GM23338 (cell line): ENCODE measurements around the gene NPTXR. TPM values are rescaled to one million over a fixed set of nuclear protein-coding genes. Genes with fewer than 3 reads are reported as not detected.

Experiments
- ATAC-seq: fragments of 200-7000 bp; cut with Tn5 transposase; 3 replicates; pipeline ENCODE4 v1.9.1; 2020
- DNase-seq: peaks from one replicate; pipeline ENCODE4 v3.0.0-alpha.2; 2015; ENCODE audit warnings: low spot score
- H2AFZ ChIP-seq: fragments of 200-600 bp; sonication (generic); 2 replicates; pipeline ENCODE4 v1.8.0; 2016; ENCODE audit warnings: antibody characterized with exemption, mild to moderate bottlenecking, moderate library complexity
- H3F3A ChIP-seq: fragments of 200-600 bp; sonication (generic); replicated peaks from 2 replicates; pipeline ENCODE4 v1.8.0; 2017; ENCODE audit warnings: antibody characterized with exemption, mixed run types, low read depth
- H3K27ac ChIP-seq: fragments of 200-600 bp; sonication (generic); 2 replicates; pipeline ENCODE4 v1.6.1; 2016; ENCODE audit warnings: low read depth
- H3K27me3 ChIP-seq: fragments of 200-600 bp; sonication (generic); 2 replicates; pipeline ENCODE4 v1.8.0; 2016; ENCODE audit warnings: mild to moderate bottlenecking, mixed run types, moderate library complexity; ENCODE audit not compliant: insufficient read depth
- H3K36me3 ChIP-seq: fragments of 200-600 bp; sonication (generic); 2 replicates; pipeline ENCODE4 v1.8.0; 2016; ENCODE audit warnings: mild to moderate bottlenecking; ENCODE audit not compliant: insufficient read depth
- H3K4me1 ChIP-seq: fragments of 200-600 bp; sonication (generic); 2 replicates; pipeline ENCODE4 v1.8.0; 2016; ENCODE audit warnings: mild to moderate bottlenecking, moderate library complexity; ENCODE audit not compliant: insufficient read depth
- H3K4me2 ChIP-seq: fragments of 200-600 bp; sonication (generic); 2 replicates; pipeline ENCODE4 v1.7.1; 2017; ENCODE audit warnings: mixed run types
- H3K4me3 ChIP-seq: fragments of 200-600 bp; sonication (generic); 2 replicates; pipeline ENCODE4 v1.6.1; 2016; ENCODE audit warnings: mixed run types
- H3K79me2 ChIP-seq: fragments of 200-600 bp; sonication (generic); replicated peaks from 2 replicates; pipeline ENCODE4 v1.8.0; 2017; ENCODE audit warnings: mild to moderate bottlenecking; ENCODE audit not compliant: insufficient read depth
- H3K9me2 ChIP-seq: fragments of 200-600 bp; sonication (generic); 2 replicates; pipeline ENCODE4 v1.8.0; 2017; ENCODE audit not compliant: insufficient read depth
- H4K20me1 ChIP-seq: fragments of 200-600 bp; sonication (generic); replicated peaks from 2 replicates; pipeline ENCODE4 v1.8.0; 2017; ENCODE audit warnings: mild to moderate bottlenecking; ENCODE audit not compliant: insufficient read depth
- H3K27ac Mint-ChIP-seq: 2 replicates; pipeline ENCODE4 v1.8.0; 2020; ENCODE audit warnings: inconsistent platforms, mild to moderate bottlenecking, moderate library complexity, mixed read lengths
- H3K27me3 Mint-ChIP-seq: 3 replicates; pipeline ENCODE4 v1.8.0; 2022; ENCODE audit warnings: low read depth, mild to moderate bottlenecking, moderate library complexity, mixed read lengths, inconsistent platforms; ENCODE audit not compliant: insufficient read depth, poor library complexity
- H3K36me3 Mint-ChIP-seq: 3 replicates; pipeline ENCODE4 v1.8.0; 2021; ENCODE audit warnings: low read depth, mild to moderate bottlenecking, inconsistent platforms, moderate library complexity, mixed read lengths
- H3K4me1 Mint-ChIP-seq: 3 replicates; pipeline ENCODE4 v1.8.0; 2020; ENCODE audit warnings: mild to moderate bottlenecking, inconsistent platforms, mixed read lengths
- H3K4me3 Mint-ChIP-seq: 3 replicates; pipeline ENCODE4 v1.8.0; 2021; ENCODE audit warnings: moderate library complexity, mild to moderate bottlenecking, inconsistent platforms, mixed read lengths
- H3K9me3 Mint-ChIP-seq: 3 replicates; pipeline ENCODE4 v1.8.0; 2020; ENCODE audit warnings: moderate library complexity, mild to moderate bottlenecking, inconsistent platforms, mixed read lengths
- CREB1 ChIP-seq: fragments of 250-450 bp; sonication (Bioruptor Pico); IDR thresholded peaks from 2 replicates; pipeline ENCODE4 v1.5.0; 2020; ENCODE audit warnings: low read depth, mild to moderate bottlenecking, moderate library complexity
- EZH2 ChIP-seq: fragments of 200-600 bp; sonication (generic); IDR thresholded peaks from one replicate; pipeline ENCODE4 v1.8.0; 2017; ENCODE audit warnings: antibody characterized with exemption, mild to moderate bottlenecking, low read depth; ENCODE audit not compliant: unreplicated experiment
- EZH2phosphoT487 ChIP-seq: fragments of 200-600 bp; sonication (generic); IDR thresholded peaks from one replicate; pipeline ENCODE4 v1.8.1; 2018; ENCODE audit warnings: antibody characterized with exemption; ENCODE audit not compliant: unreplicated experiment
- NANOG ChIP-seq: IDR thresholded peaks from 2 replicates; pipeline ENCODE4 v1.6.1; 2016; ENCODE audit warnings: antibody characterized with exemption, borderline replicate concordance
- POLR2AphosphoS5 ChIP-seq: IDR thresholded peaks from 2 replicates; pipeline ENCODE4 v1.6.1; 2016; ENCODE audit warnings: antibody characterized with exemption, low read depth
- STAT1 ChIP-seq: IDR thresholded peaks from one replicate; pipeline ENCODE4 v1.6.1; 2016; ENCODE audit warnings: antibody characterized with exemption; ENCODE audit not compliant: unreplicated experiment
- ZNF114 ChIP-seq: fragments of 250-450 bp; sonication (Bioruptor Pico); IDR thresholded peaks from 2 replicates; pipeline ENCODE4 v1.5.0; 2020; ENCODE audit warnings: mild to moderate bottlenecking, moderate library complexity
- ZNF331 ChIP-seq: fragments of 250-450 bp; sonication (Bioruptor Pico); IDR thresholded peaks from 2 replicates; pipeline ENCODE4 v1.5.0; 2020; ENCODE audit warnings: low read depth, mild to moderate bottlenecking, moderate library complexity
- polyA plus RNA-seq: library from polyadenylated mRNA; unstranded; fragments of >200 nt; fragmentation: Nextera tagmentation; extraction: Ambion mirVana; gene quantifications from 2 replicates; pipeline ENCODE4 v1.2.1, GENCODE V29; 2016
- total RNA-seq: library from RNA; depleted of rRNA; stranded (reverse); fragments of >200 nt; shearing (Covaris generic); gene quantifications from 2 replicates; pipeline ENCODE4 v1.2.3, GENCODE V29; 2014
- TF ChIP-seq, protein P1 (sequence below), 2 experiments: fragments of 200-600 bp in 1 of 2; sonication (generic) in 1 of 2; conservative IDR thresholded peaks; 2 replicates each; pipeline versions ENCODE4 v1.5.1 to v1.6.1; 2016 to 2017; ENCODE audit warnings: antibody characterized with exemption in 2 of 2, low read depth in 2 of 2, mild to moderate bottlenecking in 2 of 2, moderate library complexity in 1 of 2
- TF ChIP-seq, protein P2 (sequence below): fragments of 250-450 bp; sonication (Bioruptor Pico); IDR thresholded peaks from 2 replicates; pipeline ENCODE4 v1.5.0; 2020; ENCODE audit warnings: mild to moderate bottlenecking, moderate library complexity

NPTXR gene
- total and polyA plus RNA-seq, 2 experiments from 2014 or later, result 0.89 to 13.4 TPM

DNA sequence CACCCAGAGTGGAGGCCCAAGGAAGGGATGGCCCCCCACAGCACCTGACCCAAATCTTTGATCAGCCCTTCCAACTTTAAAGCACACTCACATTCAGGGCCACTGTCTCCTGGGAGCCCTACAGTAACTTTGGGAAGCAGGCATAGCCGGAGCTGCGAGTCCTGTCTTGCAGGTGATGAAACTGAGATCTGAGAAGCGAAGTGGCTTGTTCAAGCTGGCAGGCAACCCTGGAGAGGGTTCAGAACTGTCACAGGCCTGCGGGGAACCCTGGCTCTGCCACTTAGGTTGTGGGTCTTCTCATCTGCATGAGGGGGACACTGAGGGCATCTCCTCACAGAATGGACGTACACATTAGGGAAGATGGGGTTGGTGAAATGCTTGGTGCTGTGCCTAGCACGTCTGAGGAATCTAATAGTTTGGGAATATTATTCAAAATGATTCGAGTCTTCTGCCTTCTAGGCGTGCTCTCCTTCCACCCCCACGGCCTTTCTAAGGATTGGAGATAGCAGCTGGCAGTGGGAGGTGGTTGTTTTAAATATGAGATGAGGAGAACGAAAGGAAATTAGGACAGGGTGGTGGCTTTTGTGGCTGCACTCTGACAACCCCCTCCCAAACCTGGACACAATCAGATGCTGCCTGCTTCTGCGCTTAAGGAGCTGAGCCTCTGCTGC lies 69.2 kb downstream of the NPTXR start (continued):
- no peak for TF ChIP-seq EZH2phosphoT487
- no peak for TF ChIP-seq ZNF114 (CRISPR knock-in tag)
- TF ChIP-seq NANOG, result no peak
- no peak for TF ChIP-seq STAT1
- TF ChIP-seq ZNF331, result no peak
- TF ChIP-seq, protein P1, sequence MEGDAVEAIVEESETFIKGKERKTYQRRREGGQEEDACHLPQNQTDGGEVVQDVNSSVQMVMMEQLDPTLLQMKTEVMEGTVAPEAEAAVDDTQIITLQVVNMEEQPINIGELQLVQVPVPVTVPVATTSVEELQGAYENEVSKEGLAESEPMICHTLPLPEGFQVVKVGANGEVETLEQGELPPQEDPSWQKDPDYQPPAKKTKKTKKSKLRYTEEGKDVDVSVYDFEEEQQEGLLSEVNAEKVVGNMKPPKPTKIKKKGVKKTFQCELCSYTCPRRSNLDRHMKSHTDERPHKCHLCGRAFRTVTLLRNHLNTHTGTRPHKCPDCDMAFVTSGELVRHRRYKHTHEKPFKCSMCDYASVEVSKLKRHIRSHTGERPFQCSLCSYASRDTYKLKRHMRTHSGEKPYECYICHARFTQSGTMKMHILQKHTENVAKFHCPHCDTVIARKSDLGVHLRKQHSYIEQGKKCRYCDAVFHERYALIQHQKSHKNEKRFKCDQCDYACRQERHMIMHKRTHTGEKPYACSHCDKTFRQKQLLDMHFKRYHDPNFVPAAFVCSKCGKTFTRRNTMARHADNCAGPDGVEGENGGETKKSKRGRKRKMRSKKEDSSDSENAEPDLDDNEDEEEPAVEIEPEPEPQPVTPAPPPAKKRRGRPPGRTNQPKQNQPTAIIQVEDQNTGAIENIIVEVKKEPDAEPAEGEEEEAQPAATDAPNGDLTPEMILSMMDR (conservative IDR thresholded peaks at IDR 0.05; ENCODE audit: low read depth in 2 of 2), result no peak
- TF ChIP-seq EZH2, result no peak
- no peak for TF ChIP-seq CREB1

DNA sequence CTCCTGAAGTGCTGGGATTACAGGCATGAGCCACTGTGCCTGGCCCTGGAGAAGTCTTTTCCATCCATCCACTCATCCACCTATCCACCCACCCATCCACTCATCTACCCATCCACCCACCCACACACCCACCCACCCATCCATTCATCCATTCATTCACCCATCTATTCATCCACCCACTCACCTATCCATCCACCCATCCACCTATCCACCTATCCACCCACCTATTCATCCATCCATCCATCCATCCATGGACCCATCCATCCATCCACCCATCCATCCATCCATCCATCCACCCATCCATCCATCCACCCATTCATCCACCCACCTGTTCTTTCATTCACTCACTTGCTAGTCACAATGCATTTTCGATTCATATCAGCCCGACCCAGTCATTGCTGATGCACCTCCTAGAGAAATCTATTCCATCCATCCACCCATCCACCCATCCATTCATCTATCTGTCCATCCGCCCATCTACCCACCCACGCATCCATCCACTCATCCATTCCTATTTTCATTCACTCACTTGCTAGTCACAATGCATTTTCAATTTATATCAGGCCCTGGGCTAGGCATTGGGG lies 70.4 kb downstream of the NPTXR start:
- Mint-ChIP-seq H3K9me3 (no peaks in the 10 kb centered on the region; the same call in 2 of the 3 replicates), H3K27me3 (peaks cover 13% of the 10 kb centered on the region), H3K4me1 (peaks cover 7% of the 10 kb centered on the region), H3K4me3 (no peak overlapping the region), H3K36me3 (no peaks in the 10 kb centered on the region), H3K27ac (no peak overlapping the region)
- Histone ChIP-seq H3K9me2 (no peaks in the 10 kb centered on the region), H3K36me3 (no peaks in the 10 kb centered on the region), H3K27me3 (no peaks in the 10 kb centered on the region), H4K20me1 (no peaks in the 10 kb centered on the region), H3K79me2 (no peaks in the 10 kb centered on the region), H3K27ac (no peak overlapping the region), H3K4me2 (no peak overlapping the region), H2AFZ (no peak overlapping the region), H3K4me1 (no peaks in the 10 kb centered on the region), H3F3A (no peaks in the 10 kb centered on the region), H3K4me3 (no peak overlapping the region)
- ATAC-seq (no peak), DNase-seq (no peak)
- TF ChIP-seq, protein P2, sequence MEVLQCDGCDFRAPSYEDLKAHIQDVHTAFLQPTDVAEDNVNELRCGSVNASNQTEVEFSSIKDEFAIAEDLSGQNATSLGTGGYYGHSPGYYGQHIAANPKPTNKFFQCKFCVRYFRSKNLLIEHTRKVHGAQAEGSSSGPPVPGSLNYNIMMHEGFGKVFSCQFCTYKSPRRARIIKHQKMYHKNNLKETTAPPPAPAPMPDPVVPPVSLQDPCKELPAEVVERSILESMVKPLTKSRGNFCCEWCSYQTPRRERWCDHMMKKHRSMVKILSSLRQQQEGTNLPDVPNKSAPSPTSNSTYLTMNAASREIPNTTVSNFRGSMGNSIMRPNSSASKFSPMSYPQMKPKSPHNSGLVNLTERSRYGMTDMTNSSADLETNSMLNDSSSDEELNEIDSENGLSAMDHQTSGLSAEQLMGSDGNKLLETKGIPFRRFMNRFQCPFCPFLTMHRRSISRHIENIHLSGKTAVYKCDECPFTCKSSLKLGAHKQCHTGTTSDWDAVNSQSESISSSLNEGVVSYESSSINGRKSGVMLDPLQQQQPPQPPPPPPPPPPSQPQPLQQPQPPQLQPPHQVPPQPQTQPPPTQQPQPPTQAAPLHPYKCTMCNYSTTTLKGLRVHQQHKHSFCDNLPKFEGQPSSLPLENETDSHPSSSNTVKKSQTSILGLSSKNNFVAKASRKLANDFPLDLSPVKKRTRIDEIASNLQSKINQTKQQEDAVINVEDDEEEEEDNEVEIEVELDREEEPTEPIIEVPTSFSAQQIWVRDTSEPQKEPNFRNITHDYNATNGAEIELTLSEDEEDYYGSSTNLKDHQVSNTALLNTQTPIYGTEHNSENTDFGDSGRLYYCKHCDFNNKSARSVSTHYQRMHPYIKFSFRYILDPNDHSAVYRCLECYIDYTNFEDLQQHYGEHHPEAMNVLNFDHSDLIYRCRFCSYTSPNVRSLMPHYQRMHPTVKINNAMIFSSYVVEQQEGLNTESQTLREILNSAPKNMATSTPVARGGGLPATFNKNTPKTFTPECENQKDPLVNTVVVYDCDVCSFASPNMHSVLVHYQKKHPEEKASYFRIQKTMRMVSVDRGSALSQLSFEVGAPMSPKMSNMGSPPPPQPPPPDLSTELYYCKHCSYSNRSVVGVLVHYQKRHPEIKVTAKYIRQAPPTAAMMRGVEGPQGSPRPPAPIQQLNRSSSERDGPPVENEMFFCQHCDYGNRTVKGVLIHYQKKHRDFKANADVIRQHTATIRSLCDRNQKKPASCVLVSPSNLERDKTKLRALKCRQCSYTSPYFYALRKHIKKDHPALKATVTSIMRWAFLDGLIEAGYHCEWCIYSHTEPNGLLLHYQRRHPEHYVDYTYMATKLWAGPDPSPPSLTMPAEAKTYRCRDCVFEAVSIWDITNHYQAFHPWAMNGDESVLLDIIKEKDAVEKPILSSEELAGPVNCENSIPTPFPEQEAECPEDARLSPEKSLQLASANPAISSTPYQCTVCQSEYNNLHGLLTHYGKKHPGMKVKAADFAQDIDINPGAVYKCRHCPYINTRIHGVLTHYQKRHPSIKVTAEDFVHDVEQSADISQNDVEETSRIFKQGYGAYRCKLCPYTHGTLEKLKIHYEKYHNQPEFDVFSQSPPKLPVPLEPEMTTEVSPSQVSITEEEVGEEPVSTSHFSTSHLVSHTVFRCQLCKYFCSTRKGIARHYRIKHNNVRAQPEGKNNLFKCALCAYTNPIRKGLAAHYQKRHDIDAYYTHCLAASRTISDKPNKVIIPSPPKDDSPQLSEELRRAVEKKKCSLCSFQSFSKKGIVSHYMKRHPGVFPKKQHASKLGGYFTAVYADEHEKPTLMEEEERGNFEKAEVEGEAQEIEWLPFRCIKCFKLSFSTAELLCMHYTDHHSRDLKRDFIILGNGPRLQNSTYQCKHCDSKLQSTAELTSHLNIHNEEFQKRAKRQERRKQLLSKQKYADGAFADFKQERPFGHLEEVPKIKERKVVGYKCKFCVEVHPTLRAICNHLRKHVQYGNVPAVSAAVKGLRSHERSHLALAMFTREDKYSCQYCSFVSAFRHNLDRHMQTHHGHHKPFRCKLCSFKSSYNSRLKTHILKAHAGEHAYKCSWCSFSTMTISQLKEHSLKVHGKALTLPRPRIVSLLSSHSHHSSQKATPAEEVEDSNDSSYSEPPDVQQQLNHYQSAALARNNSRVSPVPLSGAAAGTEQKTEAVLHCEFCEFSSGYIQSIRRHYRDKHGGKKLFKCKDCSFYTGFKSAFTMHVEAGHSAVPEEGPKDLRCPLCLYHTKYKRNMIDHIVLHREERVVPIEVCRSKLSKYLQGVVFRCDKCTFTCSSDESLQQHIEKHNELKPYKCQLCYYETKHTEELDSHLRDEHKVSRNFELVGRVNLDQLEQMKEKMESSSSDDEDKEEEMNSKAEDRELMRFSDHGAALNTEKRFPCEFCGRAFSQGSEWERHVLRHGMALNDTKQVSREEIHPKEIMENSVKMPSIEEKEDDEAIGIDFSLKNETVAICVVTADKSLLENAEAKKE (CRISPR knock-in tag), result no peak
- no peak for TF ChIP-seq ZNF114 (CRISPR knock-in tag)
- TF ChIP-seq NANOG, result no peak
- no peak for TF ChIP-seq CREB1
- no peak for TF ChIP-seq POLR2AphosphoS5
- no peak for TF ChIP-seq ZNF331
